ENCODE measurements around the gene GAPVD1.

DNA sequence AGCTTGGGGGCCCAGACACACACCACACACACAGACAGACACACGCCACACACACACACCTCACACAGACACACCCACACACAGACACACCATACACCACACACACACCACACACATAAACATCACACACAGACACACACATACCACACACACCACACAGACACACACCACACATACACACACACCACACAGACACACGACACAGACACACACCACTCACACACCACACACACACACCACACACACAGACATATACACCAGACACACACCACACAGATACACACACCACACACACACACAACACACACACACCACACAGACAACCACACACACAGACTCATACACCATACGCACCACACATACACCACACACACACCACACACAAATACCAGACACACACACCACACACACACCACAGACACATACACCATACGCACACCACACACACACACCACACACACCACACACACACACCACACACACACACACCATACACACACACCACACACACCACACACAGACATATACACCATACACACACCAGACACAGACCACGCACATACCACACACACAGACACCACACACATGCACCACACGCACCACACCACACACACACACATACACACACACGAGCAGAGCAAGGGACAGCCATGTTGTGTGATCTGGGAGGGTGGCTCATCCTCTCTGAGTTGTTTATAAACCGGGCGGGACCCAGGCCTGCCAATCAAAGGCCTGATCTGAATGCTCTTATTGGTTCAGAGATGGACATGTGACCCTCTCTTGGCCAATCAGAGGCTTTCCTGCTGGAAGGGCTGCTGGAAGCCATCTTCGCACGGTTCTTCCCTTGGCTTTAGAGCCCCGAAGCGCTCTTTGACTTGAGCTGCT, 148.3 kb downstream of the GAPVD1 start:
- no peak for TF ChIP-seq POLR2A (IDR thresholded peaks at IDR 0.05)
- TF ChIP-seq, protein P1, sequence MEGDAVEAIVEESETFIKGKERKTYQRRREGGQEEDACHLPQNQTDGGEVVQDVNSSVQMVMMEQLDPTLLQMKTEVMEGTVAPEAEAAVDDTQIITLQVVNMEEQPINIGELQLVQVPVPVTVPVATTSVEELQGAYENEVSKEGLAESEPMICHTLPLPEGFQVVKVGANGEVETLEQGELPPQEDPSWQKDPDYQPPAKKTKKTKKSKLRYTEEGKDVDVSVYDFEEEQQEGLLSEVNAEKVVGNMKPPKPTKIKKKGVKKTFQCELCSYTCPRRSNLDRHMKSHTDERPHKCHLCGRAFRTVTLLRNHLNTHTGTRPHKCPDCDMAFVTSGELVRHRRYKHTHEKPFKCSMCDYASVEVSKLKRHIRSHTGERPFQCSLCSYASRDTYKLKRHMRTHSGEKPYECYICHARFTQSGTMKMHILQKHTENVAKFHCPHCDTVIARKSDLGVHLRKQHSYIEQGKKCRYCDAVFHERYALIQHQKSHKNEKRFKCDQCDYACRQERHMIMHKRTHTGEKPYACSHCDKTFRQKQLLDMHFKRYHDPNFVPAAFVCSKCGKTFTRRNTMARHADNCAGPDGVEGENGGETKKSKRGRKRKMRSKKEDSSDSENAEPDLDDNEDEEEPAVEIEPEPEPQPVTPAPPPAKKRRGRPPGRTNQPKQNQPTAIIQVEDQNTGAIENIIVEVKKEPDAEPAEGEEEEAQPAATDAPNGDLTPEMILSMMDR (IDR thresholded peaks at IDR 0.05) = no peak

All from ovary (tissue), 3 donors.